ENCODE measurements around the gene UBR4.

DNA sequence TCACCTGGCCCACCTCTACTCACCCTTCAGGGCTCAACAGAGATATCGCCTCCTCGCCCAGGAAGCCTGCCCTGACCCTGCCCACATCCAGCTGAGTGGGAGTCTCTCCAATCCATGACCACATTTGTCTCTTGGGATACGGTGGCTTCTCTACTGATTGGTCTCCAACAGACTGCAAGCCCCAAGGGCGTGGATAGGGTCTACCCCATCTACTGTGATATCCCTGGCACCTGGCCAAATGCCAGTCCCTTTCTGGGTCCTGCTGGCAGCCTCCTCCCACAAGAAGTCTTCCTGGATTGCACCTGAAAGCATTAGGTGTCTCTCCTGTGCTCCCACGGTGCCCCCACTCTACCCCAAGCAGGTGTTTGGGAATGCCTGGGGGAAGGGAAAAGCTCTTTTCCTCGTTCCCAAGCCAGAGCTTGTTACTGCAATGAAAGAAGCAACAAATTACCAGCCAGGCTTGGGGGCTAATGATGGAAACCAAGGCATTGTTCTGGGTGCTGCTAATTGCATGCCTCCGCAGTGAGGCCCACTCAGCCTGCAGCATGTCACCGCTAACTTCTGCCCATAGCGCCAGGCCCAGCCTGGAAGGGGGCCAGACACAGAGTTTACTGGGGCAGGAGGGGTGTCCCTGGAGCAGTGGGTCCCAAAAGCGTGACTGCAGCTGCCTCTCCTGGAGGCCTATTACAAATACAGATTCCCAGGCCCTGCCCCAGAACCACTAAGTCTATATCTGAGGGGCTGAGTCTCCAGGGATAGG lies 162.9 kb downstream of the UBR4 start:
- TF ChIP-seq, protein P1, sequence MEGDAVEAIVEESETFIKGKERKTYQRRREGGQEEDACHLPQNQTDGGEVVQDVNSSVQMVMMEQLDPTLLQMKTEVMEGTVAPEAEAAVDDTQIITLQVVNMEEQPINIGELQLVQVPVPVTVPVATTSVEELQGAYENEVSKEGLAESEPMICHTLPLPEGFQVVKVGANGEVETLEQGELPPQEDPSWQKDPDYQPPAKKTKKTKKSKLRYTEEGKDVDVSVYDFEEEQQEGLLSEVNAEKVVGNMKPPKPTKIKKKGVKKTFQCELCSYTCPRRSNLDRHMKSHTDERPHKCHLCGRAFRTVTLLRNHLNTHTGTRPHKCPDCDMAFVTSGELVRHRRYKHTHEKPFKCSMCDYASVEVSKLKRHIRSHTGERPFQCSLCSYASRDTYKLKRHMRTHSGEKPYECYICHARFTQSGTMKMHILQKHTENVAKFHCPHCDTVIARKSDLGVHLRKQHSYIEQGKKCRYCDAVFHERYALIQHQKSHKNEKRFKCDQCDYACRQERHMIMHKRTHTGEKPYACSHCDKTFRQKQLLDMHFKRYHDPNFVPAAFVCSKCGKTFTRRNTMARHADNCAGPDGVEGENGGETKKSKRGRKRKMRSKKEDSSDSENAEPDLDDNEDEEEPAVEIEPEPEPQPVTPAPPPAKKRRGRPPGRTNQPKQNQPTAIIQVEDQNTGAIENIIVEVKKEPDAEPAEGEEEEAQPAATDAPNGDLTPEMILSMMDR (IDR thresholded peaks at IDR 0.05), result no peak
- TF ChIP-seq POLR2A (IDR thresholded peaks at IDR 0.05), result no peak

Data from Peyer's patch (tissue), 4 donors.